ENCODE measurements around the gene RPE65. TPM values are rescaled to one million over a fixed set of nuclear protein-coding genes. Genes with fewer than 3 reads are reported as not detected.
"Not testable (repeated sequence)": the region's sequence is repeated elsewhere in the genome, so short reads cannot be mapped to it uniquely, and the experiment has no call there.

RPE65 gene
- total RNA-seq, 2 experiments from 2014 or later = not detected

GRCh38 chr1:68426594-68426993 lies 23.2 kb downstream of the RPE65 start:
- no peak for TF ChIP-seq CTCF (IDR thresholded peaks at IDR 0.05)
- CTCF ChIA-PET = no interaction called here
- intact Hi-C loops (cut with micrococcal nuclease) = no loop called here
- H3K4me3 Mint-ChIP-seq = no peak overlapping the region
- no peaks in the 10 kb centered on the region for H3K4me1 Mint-ChIP-seq (ENCODE audit: low read depth)
- H3K27me3 Mint-ChIP-seq = no peaks in the 10 kb centered on the region
- no peaks in the 10 kb centered on the region for H3K36me3 Mint-ChIP-seq (ENCODE audit: low read depth)
- no peaks in the 10 kb centered on the region for H3K9me3 Mint-ChIP-seq
- ATAC-seq (no peak), DNase-seq (no peak)
- POLR2A ChIA-PET = no interaction called here
- H3K27ac Mint-ChIP-seq = no peak overlapping the region

GRCh38 chr1:68421350-68421749 lies 28.4 kb downstream of the RPE65 start:
- H3K36me3 Mint-ChIP-seq (ENCODE audit: low read depth) = no peaks in the 10 kb centered on the region
- ChIA-PET CTCF (no interaction called here), POLR2A (no interaction called here)
- intact Hi-C loops (cut with micrococcal nuclease) = no loop called here
- H3K9me3 Mint-ChIP-seq = no peaks in the 10 kb centered on the region
- H3K27ac Mint-ChIP-seq = no peak overlapping the region
- DNase-seq (no peak), ATAC-seq (no peak)
- no peaks in the 10 kb centered on the region for H3K27me3 Mint-ChIP-seq
- no peaks in the 10 kb centered on the region for H3K4me1 Mint-ChIP-seq (ENCODE audit: low read depth)
- TF ChIP-seq CTCF (IDR thresholded peaks at IDR 0.05) = no peak
- no peak overlapping the region for H3K4me3 Mint-ChIP-seq

GRCh38 chr1:68409426-68409825 lies 40.3 kb downstream of the RPE65 start:
- CTCF ChIA-PET = no interaction called here
- no peak for ATAC-seq
- no peak for DNase-seq
- Mint-ChIP-seq H3K4me1 (ENCODE audit: low read depth) (no peaks in the 10 kb centered on the region), H3K9me3 (no peaks in the 10 kb centered on the region), H3K27me3 (peaks cover 2% of the 10 kb centered on the region), H3K27ac (no peak overlapping the region), H3K36me3 (ENCODE audit: low read depth) (no peaks in the 10 kb centered on the region), H3K4me3 (no peak overlapping the region)
- intact Hi-C loops (cut with micrococcal nuclease) = no loop called here
- POLR2A ChIA-PET = no interaction called here
- no peak for TF ChIP-seq CTCF (IDR thresholded peaks at IDR 0.05)

- DNase-seq = no peak
- ChIA-PET POLR2A (no interaction called here), CTCF (no interaction called here)
- Mint-ChIP-seq H3K9me3 (no peaks in the 10 kb centered on the region), H3K36me3 (ENCODE audit: low read depth) (no peaks in the 10 kb centered on the region), H3K27me3 (peaks cover 1% of the 10 kb centered on the region), H3K4me1 (ENCODE audit: low read depth) (no peaks in the 10 kb centered on the region), H3K4me3 (no peak overlapping the region), H3K27ac (no peak overlapping the region)
- ATAC-seq = no peak
- intact Hi-C loops (cut with micrococcal nuclease) = no loop called here
- no peak for TF ChIP-seq CTCF (IDR thresholded peaks at IDR 0.05)
Observed at GRCh38 chr1:68401506-68401905, 48.2 kb downstream of the RPE65 start.

- H3K4me3 Mint-ChIP-seq; H3K27ac Mint-ChIP-seq; H3K4me1 Mint-ChIP-seq (ENCODE audit: low read depth); DNase-seq; H3K9me3 Mint-ChIP-seq; ATAC-seq; intact Hi-C loops (cut with micrococcal nuclease); H3K36me3 Mint-ChIP-seq (ENCODE audit: low read depth); CTCF ChIA-PET; H3K27me3 Mint-ChIP-seq; POLR2A ChIA-PET: not testable (repeated sequence)
Observed at GRCh38 chr1:68395575-68395974, 54.2 kb downstream of the RPE65 start.

GRCh38 chr1:68392474-68392873 lies 57.3 kb downstream of the RPE65 start:
- intact Hi-C loops (cut with micrococcal nuclease); H3K4me3 Mint-ChIP-seq; POLR2A ChIA-PET; H3K36me3 Mint-ChIP-seq (ENCODE audit: low read depth); ATAC-seq; H3K27ac Mint-ChIP-seq; DNase-seq; H3K9me3 Mint-ChIP-seq; H3K27me3 Mint-ChIP-seq; H3K4me1 Mint-ChIP-seq (ENCODE audit: low read depth): not testable (repeated sequence)
- CTCF ChIA-PET = interaction anchor here (0.6 kb wide), 1 partner anchor 316 kb away, joined by 3 read pairs; no protein-coding TSS in a partner anchor

- H3K36me3 Mint-ChIP-seq (ENCODE audit: low read depth); POLR2A ChIA-PET; H3K4me1 Mint-ChIP-seq (ENCODE audit: low read depth); ATAC-seq; H3K27ac Mint-ChIP-seq; H3K9me3 Mint-ChIP-seq; H3K4me3 Mint-ChIP-seq; CTCF ChIA-PET; intact Hi-C loops (cut with micrococcal nuclease); H3K27me3 Mint-ChIP-seq; DNase-seq: not testable (repeated sequence)
Observed at GRCh38 chr1:68385798-68386524, 63.8 kb downstream of the RPE65 start.

All from activated CD8-positive, alpha-beta T cell treated with anti-CD3 and anti-CD28 coated beads for 36 hours (primary cell).